Stimulated activated CD8-positive, alpha-beta memory T cell treated with anti-CD3 and anti-CD28 coated beads, Interleukin-4, amount 100 ng/mL, for 24 hours (primary cell): ENCODE data around the gene ACSBG1.
"Not testable (repeated sequence)": the region's sequence is repeated elsewhere in the genome, so short reads cannot be mapped to it uniquely, and the experiment has no call there.

Experiments used
- DNase-seq: peaks from one replicate; pipeline ENCODE4 v3.0.0-alpha.2; 2020; ENCODE audit warnings: low read depth

Gene ACSBG1

DNA sequence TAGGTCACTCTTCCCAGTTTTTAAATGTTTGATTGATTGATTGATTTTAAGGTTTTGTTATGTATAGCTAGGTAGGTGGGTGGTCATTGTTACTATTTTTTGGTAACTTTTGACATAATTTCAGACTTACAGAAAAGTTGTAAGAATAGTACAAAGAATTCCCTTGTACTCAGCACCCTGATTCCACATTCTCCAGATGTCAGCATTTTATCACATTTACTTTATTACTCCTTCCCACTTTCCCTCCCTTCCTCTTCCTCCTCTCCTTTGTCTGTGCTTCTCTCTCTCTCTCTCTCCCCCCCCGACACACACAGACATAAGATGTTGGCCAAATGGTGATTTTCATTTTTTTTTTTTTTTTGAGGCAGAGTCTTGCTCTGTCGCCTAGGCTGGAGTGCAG, 70.4 kb downstream of the ACSBG1 start:
- no peak for DNase-seq

- peak; percentile 21 for DNase-seq
Observed at GRCh38 chr15:78162038-78162437, 72.3 kb downstream of the ACSBG1 start.

GRCh38 chr15:78159395-78159794, 75.0 kb downstream of the ACSBG1 start:
- no peak for DNase-seq

- DNase-seq, result no peak
Observed at GRCh38 chr15:78157203-78157602, 77.2 kb downstream of the ACSBG1 start.

- no peak for DNase-seq
Observed at GRCh38 chr15:78156653-78157052, 77.7 kb downstream of the ACSBG1 start.

GRCh38 chr15:78155355-78155939, 78.9 kb downstream of the ACSBG1 start:
- no peak for DNase-seq

- DNase-seq, result no peak
Observed at GRCh38 chr15:78154955-78155354, 79.4 kb downstream of the ACSBG1 start.

DNA sequence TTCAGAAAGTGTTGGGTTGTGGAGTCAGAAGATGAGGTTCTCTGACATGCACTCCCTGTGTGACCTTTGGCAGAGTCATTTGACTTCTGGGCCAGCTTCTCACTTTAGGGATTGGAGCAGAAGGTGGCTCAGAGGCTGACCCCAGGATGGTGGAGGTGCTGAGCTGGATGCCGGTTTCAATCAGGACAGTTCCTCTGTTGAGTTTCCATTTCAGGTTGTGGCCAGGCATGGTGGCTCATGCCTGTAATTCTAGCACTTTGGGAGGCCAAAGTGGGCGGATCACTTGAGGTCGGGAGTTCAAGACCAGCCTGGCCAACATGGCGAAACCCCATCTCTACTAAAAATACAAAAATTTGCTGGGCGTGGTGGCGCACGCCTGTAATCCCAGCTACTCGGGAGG, 83.3 kb downstream of the ACSBG1 start:
- DNase-seq, result not testable (repeated sequence)

GRCh38 chr15:78149805-78150751, 84.3 kb downstream of the ACSBG1 start:
- no peak for DNase-seq

DNA sequence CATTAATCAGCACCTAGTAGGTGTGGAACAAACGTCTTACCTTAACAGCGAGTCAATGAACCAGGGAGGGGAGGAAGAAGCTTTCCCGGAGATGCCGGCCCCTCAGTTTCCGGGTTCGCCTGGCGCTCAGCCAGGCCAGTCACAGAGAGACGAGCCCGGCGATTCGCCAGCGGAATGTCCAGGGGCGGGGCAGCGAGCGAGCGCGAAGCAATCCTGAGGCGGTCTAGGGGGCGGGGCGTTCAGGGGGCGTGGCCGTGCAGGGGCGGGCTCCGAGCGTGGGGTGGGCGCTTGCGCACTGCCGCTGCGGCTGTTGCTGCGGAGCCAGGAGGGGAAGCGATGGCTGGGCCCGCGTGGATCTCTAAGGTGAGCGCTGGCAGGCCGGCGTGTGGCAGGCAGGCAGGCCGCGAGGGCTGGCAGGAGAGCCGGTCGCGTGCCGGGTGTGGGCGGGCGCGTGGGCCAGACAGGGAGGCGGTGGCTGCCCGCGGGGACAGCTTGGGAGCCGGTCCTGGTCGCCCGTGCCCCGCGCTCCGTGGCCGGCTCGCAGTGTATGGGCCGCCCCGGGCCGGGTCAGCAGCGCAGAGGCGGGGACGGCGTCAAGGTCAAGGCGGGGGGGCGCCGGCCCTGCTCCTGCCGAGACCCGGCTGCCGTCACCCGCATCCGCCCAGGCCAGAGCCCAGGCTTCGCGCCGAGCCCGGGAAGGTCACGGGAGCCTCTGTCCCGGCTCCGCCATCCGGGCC, 85.1 kb downstream of the ACSBG1 start, which contains the start of gene IDH3A:
IDH3A (plus strand) TSS at position 295 of the 737 bp plus-strand sequence; CDS start at position 337, 42 bp downstream.
- DNase-seq, result peak; percentile 100

DNA sequence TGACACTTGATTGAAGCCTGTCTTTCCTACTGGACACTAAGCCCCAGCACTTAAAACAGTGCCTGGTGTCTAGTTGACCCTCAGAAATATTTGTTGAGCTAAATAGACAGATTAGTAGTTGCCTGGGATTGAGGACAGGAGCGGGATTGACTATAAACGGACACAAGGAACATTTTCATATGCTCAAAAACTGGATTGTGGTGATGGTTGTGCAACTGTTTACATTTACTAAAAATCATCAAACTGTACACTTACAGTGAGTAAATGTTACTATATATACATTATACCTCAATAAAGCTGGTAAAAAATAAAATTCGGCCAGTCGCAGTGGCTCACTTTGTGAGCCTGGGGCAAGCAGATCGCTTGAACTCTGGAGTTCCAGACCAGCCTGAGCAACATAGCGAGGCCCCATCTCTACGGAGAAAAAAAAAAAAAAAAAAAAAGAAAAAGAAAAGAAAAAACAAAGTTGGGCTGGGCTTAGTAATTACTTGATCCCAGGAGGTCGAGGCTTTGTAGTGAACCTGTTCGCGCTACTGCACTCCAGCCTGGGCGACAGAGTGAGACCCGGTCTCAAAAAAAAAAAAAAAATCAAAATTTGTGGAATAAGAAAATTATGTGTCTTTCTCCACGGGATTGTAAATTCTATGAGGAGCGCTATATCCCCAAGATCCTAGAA, 85.8 kb downstream of the ACSBG1 start:
- DNase-seq, result no peak

DNA sequence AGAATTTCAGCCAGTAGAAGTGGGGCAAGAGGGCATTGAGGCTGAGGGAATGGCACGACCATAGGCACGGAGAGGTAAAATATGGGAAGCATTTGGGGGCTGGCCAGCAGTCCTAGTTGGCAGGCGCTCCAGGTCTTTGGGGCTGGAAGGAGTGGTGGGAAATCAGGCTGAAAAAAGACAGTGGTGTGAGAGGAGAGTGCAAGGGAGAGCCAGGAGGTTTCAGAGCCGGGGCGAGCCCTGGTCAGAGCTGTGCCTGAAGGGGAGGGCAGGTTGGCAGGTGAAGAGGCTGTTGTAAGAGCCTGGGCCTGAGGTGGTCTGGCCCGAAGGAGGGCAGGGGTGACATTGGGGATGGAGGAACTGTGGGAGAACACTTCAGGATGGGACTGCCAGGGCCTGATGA, 86.8 kb downstream of the ACSBG1 start:
- DNase-seq, result no peak

- no peak for DNase-seq
Observed at GRCh38 chr15:78146425-78147154, 87.8 kb downstream of the ACSBG1 start.

- no peak for DNase-seq
Observed at GRCh38 chr15:78142332-78142731, 92.0 kb downstream of the ACSBG1 start.

GRCh38 chr15:78140292-78140691, 94.1 kb downstream of the ACSBG1 start:
- no peak for DNase-seq

DNA sequence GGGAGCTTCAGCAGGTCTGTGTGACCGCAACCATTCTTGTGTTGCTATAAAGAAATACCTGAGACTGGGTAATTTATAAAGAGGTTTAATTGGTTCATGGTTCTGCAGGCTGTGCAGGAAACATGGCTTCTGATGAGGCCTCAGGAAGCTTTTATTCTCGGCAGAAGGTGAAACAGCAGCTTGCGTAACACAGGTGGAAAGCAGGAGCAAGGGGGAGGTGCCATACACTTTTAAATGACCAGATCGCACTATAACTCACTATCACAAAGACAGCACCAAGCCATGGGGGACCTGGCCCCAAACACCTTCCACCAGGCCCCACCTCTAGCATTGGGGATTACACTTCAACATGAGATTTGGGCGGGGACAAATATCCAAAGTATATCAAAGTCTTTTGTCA, 94.8 kb downstream of the ACSBG1 start:
- DNase-seq, result no peak

- no peak for DNase-seq
Observed at GRCh38 chr15:78133801-78134200, 100.6 kb downstream of the ACSBG1 start.

DNA sequence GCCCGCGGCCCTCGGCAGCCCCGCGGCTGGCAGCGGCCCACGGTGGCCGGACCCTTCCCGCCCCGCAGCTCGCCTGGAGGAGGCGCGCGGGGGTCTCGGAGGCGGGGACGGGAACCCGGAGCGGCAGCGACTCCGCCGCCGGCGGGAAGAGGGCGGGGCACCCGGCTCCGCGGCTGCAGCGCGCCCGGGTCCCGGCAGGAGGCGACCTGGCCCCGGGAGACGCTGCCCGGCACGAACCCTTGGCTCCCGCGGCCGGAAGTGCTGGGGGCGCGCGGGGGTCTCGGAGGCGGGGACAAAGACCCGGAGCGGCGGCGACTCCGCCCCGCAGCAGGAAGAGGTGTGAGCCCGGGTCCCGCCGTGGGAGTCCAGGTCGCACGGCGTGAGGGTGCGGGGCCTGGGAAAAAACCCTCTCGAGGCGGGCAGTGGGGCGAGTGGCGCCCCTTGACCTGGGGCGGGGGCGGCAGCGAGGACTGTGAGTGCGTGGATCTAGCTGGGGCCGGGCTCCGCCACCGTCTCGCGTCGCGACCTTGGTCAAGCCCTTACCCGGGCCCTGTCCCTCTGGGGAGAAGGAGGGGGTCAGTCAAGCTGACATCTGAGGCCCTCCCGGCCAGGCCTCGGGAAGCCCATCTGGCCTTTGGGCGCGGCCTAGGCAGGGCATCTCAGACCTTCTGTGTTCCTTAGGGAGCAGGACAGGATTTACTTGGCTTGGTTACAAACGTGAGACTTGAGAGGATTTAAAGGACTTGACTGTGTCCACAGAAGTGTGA, 102.9 kb downstream of the ACSBG1 start, which contains the start of gene CIB2:
CIB2 (minus strand) TSS at position 151 of the 767 bp plus-strand sequence. CDS start 230 bp downstream, outside the sequence.
- DNase-seq, result peak; percentile 64

- peak; percentile 24 for DNase-seq
Observed at GRCh38 chr15:78130466-78131294, 103.7 kb downstream of the ACSBG1 start.
